GM19395 (cell line): ENCODE data around the gene ABCG1.

Source experiments
- ATAC-seq: cut with Tn5 transposase; IDR thresholded peaks from one replicate; pipeline ENCODE4 v1.9.1; 2021; ENCODE audit warnings: mild to moderate bottlenecking, moderate library complexity; ENCODE audit not compliant: unreplicated experiment

The ABCG1 gene

DNA sequence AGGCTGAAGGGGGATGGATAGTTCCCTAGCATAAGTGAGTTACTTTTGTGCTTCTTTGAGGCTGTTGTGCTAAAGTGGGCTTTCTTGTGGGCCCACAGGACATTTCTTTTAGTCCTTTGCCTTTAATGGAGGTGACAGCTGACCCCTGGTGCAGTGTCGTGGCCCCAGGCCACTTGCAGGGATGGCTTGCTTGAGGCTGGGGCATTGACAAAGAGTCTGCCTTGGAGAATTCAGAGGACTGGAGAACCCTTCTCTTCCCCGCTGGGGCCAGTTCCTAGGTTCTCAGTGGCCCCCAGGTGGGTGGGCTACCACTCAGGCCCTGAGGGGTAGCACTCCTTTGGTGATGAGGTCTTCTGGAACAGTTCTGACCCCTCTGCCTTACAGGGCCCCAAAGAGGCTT is 12.8 kb downstream of the ABCG1 start:
- ATAC-seq = no peak

DNA sequence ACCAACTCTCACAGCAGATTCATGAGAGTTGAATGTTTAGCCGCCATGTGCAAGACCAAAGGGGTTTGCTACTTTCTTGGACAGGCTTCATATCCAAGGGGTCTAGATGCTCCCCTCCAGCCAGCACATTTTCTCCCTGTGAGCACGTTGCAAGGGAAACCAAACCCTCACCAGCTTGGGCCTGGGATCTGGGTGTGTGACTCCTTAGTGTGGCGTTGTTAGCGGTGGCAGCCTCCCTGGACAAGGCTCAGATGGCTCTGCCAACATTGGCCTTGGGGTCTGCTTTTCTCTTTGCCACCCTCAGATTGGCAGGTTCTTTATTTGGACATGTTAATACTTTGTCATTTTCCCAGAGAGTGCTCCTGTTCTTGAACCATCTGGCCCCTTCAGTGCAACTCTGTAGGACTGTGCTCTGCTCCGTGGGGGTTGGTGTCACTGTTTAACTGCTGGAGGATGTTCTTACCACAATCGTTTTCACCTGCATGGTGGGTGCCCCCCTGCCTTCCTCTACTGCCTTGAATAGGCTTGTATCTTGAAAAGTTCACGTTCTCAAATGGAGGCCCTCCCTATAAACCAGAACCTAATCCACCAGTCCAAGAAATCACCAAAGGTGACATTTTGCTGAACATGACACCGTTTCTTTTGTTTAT is 13.4 kb downstream of the ABCG1 start:
- ATAC-seq = no peak

DNA sequence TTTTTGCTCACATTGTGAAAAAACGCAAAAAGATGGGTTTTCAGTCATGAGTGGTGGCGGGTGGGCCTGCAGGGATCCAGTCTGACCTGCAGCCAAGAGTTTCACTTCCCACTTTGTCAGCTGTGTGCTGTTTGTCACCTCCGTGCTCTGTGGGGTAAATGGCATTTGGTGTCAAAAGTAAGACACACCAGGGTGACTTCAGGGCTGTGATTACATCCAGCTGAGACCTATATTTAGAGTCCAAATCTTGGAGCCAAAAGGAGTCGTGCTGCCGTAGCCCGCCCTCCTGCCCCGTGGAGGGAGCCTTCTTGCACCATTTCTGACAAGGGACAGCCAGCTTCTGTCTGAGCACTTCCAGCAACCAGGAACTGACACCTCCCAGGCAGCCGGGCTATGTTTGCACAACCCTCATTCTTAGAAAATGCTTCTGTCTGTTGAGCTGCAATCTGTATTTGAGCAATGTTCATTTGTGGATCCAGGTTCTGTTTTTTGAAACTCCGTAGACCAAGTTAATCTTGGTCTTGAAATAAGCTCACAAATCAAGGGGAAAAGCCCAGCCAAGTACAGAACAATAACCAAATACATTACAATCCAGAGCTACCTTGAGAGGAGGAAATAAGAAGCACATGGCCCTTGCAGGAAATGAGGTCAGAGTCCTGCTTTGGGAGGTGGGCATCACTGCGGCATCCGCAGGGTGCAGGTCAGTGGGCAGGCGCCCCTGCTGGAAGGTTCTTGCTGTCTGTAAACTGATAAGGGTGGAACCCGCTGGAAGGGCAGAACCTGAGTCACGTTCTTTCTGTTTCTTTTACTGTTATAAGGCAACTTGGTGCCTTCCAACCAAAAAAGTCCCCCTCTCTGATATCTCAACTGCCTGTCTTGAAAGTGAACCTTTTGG is 14.4 kb downstream of the ABCG1 start:
- peak; percentile 55 for ATAC-seq

DNA sequence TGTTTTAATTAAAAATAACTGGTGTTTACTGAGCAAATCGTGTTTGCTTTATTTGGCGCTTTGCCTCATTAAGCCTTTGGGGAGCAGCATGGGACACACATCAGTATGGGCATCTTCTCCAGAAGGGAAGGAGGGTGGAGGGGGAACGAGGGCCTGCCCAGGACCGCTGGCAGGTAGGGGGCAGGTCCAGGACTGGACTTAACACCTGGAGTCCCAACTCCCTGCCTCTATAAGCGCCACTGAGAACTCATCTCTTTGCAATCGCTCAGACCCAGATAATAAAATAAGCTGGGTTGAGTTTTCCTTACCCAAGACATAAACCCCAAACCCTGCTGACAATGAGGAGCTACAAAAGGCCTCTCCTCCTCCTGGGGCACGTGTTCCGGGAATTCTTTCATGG is 15.1 kb downstream of the ABCG1 start:
- ATAC-seq = no peak

DNA sequence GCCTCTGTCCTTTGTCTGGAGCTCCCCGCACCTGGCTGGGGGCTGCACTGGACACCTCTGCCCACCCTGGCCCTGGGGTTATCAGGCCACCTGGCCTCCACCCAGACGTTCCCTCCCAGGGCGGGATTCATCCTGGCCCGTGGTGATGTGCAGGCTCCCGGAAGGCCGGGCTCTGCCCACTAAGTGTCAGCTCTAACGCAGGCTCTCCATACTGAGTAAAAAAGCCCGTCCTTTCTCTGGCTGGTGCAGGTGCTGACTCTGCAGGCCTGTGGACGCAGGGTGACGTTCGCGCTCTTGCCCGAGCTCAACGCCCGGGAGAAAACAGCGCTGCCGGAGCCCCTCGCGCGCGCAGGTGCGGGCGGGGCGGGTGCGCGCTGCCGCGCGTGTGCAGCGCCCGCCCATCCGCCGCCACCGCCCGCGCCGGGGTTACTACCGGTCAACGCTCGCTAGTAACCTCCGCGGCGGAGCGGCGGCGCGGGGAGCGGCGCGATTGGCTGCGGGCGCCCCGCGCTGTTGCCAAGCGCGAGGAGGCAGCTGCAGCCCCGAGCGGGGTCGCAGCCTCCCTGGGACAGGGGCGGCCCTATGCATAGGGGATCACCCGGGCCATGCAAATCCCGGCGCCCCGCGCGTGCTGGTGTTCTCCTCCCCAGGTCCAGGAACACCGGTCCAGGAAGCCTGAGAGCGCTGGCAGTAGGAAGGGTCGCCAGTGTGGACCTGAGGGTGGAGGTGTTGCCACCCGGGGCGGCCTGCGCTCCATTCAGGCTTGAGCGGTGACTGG is 15.7 kb downstream of the ABCG1 start:
- no peak for ATAC-seq

- no peak for ATAC-seq
Measured at GRCh38 chr21:42235593-42235992, 16.7 kb downstream of the ABCG1 start.

- no peak for ATAC-seq
Measured at GRCh38 chr21:42236014-42236413, 17.1 kb downstream of the ABCG1 start.

- no peak for ATAC-seq
Measured at GRCh38 chr21:42236693-42237092, 17.8 kb downstream of the ABCG1 start.

DNA sequence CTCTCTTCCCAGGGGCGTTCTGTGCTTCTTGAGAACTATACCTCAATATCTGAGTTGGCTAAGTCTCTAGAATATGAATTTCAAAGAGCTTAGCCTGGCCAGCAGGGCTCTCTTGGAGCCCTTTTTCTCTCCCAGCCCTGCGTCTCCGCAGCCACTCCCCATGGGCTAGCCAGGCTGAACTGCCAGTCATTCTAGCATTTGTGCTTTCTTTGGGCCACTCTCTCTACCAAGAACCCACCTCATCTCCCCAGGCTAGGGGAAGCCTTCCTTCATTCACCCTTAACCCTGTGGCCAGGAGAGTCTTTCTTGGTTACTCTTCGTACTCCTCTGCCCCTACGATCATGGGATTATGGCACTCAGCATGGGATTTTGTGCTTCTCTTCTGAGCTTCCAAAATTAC is 18.2 kb downstream of the ABCG1 start:
- ATAC-seq = no peak

- no peak for ATAC-seq
Measured at GRCh38 chr21:42237577-42237976, 18.6 kb downstream of the ABCG1 start.

- no peak for ATAC-seq
Measured at GRCh38 chr21:42238185-42238934, 19.4 kb downstream of the ABCG1 start.

DNA sequence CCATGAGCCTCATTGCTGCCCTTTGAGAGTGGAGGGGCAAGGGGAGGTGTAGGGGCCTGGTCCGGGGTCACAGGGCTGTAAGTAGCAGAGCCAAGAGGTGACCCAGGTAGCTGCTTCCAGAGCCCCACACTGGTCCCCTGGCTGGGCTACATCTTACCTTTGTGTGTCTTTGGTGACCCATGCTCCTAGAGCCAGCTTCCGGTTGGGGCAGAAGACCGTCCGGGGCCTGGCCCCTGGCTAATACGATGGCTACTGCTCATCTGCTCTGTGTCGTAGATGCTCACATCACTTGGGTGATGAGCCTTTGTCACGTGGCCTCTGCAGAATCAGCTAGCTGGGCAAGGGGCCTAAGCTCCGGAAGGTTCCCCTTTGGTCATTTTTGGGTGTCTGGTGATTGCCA is 20.6 kb downstream of the ABCG1 start:
- ATAC-seq = no peak

GRCh38 chr21:42239973-42240372 is 21.0 kb downstream of the ABCG1 start:
- no peak for ATAC-seq

DNA sequence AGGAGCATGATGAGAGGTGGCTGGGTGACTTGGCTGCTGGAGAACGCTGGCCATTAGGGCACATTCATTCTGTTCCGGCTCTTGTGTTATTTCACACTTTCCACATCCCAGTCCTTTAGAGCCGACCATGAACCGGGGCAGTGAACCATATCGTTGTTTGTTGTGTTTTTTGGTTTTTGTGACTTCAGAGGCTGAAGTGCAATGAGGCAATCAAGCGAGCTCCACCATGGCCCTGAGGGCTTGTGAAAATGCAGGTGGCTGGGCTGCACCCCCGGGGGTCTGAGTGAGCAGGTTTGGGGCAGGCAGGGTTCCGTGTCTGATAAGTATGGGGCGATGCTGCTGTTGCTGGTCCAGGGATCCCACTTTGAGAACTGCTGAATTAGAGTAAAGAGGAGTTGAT is 23.7 kb downstream of the ABCG1 start:
- no peak for ATAC-seq

DNA sequence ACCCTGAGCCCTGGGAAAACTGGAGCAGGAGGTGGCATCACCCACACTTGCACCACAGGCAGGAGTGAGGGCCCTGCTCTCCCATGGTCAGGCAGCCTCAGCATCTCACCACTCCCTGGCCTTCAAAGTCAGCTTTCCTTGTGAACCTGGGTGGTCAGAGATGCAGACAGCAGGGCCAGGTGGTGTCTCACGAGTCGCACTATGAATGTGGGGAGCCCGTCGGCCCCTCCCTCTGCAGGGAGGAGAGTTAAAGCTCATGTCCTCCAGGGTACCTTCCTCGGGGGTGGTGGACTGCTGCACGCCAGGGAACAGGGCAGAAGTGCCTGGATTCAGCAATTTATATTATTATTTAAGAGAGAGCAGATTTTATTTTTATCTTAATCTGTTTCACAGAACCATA is 24.1 kb downstream of the ABCG1 start:
- no peak for ATAC-seq

DNA sequence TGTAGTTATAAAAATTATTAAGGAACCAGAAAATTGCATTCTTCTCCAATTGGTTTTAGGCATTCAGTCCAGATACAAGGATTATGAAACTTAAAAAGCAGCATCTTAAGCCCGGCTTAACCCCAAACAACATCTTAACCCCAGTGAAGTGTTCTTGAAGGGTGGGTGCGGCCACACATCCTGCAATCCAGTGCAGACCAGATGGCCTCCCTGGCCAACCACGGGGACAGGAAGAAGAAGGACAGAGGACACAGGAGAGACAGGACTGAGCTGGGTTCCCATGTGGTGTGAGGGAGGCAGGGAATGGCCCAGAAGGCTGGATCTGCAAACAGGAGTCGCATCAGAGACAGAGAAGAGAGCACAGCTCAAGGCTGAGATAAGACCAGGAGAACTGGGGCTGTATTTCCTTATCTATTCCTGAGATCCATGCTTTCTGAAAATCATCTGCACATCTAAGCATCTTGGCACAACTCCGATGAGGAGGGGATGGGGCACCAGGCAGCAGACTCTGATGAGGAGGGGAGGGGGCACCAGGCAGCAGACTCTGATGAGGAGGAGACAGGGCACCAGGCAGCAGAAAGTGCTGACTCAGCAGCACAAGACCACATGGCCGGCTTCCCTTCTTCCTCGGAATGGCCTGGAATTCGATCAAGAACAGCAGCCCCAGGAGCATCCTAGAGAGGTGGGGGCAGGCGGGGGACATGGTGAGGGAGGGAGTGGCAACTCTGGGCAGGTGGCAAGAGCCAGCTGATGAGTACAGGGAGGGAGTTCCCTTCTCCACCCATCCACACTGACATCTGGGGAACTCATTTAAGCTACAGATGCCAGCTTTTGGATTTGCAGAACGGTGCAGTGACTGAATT is 26.6 kb downstream of the ABCG1 start:
- ATAC-seq = no peak

GRCh38 chr21:42247716-42248115 is 28.8 kb downstream of the ABCG1 start:
- ATAC-seq = no peak

GRCh38 chr21:42248241-42248640 is 29.3 kb downstream of the ABCG1 start:
- no peak for ATAC-seq

- peak; percentile 87 for ATAC-seq
Measured at GRCh38 chr21:42248783-42249597, 30.1 kb downstream of the ABCG1 start.
